LNCAP (cell line): ENCODE data around the gene SMARCAL1.

Experiments
- TF ChIP-seq, protein P1 (sequence below): fragments of 450-650 bp; IDR thresholded peaks from 2 replicates; pipeline ENCODE4 v1.5.1; 2017; ENCODE audit warnings: mild to moderate bottlenecking

Gene SMARCAL1

GRCh38 chr2:216453955-216454614, 41.8 kb downstream of the SMARCAL1 start:
- TF ChIP-seq, protein P1, sequence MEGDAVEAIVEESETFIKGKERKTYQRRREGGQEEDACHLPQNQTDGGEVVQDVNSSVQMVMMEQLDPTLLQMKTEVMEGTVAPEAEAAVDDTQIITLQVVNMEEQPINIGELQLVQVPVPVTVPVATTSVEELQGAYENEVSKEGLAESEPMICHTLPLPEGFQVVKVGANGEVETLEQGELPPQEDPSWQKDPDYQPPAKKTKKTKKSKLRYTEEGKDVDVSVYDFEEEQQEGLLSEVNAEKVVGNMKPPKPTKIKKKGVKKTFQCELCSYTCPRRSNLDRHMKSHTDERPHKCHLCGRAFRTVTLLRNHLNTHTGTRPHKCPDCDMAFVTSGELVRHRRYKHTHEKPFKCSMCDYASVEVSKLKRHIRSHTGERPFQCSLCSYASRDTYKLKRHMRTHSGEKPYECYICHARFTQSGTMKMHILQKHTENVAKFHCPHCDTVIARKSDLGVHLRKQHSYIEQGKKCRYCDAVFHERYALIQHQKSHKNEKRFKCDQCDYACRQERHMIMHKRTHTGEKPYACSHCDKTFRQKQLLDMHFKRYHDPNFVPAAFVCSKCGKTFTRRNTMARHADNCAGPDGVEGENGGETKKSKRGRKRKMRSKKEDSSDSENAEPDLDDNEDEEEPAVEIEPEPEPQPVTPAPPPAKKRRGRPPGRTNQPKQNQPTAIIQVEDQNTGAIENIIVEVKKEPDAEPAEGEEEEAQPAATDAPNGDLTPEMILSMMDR = no peak

DNA sequence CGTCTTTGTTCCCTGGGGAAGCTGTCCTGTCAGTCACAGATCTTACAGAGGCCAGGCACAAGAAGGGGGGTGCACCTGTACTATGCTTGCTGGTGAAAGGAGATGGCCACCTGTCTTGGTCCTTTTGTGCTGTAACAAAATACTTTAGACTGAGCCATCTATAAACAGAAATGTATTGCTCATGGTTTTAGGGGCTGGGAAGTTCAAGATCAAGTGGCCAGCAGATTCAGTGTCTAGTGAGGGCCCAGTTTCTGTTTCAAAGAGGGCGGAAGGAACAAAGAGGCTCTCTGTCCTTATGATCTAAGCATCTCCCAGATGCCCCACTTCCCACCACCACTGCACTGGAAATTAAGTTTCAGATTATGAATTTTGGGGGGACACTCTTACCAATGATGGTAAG, 50.9 kb downstream of the SMARCAL1 start:
- TF ChIP-seq, protein P1 = no peak

DNA sequence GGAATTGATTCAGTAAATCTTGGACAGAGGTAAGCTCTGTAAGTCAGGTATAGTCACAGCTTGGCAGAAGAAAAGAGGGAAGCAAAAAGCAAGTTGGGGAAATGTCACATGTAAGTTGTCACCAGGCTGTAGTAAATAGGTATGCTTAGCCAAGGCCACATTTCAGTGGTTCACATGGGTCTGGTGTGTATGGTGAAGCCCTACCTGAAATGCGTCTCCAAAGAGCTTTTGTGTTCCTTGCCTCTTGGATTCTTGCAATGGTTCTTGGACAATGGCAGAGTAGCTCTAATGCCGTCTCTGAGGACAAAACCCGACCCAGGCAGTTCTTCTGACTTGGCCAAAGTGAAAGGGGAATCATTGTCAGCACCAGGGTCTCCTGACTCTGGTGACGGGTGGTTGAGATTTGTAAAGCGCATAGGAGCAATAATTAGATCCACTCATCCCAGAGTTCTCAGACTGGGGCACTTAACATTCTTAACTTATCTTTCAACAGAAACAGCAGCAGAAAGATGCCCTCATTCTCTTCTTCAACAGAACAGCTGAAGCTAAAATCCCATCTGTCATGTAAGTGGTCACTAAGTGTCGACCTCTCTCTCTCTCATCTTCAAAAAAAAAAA, 51.9 kb downstream of the SMARCAL1 start:
- TF ChIP-seq, protein P1 = no peak

DNA sequence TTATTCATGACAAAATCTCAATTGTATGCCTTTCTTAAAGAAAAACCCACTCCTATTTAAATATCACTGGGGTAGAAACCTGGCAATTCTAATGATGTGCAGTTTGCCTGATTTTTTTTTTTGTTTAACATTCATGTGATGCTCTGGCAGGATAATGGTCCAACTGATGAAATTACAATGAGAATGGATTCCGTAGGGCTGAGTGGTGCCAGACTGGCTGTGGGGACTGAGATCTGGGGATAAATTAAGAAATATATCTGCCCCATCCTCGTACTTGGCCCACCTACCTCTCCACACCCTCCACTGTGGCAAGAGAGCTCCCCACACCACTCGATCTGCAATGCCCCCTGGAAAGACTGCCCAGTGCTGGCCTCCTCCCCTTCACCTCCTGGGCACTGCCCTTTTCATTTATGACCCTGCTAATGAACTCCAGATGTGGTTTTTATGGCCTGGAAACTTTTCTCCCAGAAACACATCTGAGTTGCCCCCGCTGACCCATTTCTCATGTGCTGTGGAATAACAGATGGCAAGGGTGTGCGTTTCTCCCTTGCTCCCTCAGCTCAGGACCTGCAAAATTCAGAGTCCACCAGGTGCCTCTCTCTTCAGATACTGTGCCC, 53.4 kb downstream of the SMARCAL1 start:
- TF ChIP-seq, protein P1 = no peak

DNA sequence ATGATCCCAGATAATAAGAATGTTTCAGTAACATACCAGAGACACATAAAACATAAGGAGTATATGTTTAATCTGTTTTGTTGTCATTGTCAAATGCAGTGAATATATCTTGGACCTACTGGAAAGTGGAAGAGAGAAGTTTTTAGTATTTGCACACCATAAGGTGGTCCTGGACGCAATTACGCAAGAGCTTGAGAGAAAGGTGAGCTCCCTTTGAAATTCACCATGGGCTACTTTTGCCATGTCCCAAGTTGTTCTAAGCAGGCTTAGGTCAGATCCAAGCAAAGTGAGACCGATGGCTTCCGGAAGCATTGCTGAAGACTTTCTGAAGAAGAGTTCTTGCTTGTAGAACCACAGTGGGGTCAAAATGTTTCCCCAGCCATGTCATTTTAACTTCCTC, 55.6 kb downstream of the SMARCAL1 start:
- TF ChIP-seq, protein P1 = no peak

- TF ChIP-seq, protein P1 = no peak
These were observed 57.4 kb downstream of the SMARCAL1 start for GRCh38 chr2:216469661-216470060.

DNA sequence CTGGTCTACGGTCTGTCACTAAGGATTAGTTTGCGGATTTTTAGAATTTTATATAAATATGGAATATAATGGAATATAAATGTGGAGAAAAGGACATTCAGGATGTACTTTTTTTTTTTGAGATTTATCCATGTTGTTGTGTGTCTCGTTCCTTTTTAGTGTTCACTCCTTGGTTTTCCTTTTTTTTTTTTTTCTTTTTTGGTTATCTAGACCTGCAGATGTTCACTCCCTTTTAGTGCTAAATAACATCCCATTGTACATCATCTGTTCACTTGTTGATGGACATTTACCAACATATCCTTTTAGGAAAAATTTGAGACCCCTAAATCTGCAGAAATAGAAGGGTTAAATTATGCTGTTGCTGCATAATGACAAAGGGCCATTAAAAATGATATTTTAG, 60.9 kb downstream of the SMARCAL1 start:
- TF ChIP-seq, protein P1 = no peak
